Measurements from ENCODE around the gene ACAT1. TPM values are rescaled to one million over a fixed set of nuclear protein-coding genes. Genes with fewer than 3 reads are reported as not detected.

Gene ACAT1
- total and polyA plus RNA-seq, 2 of the 4 experiments (the other 2 are of a cell fraction): 57.7 to 59.9 TPM

GRCh38 chr11:108093128-108093904 lies 28.1 kb upstream of the ACAT1 start:
- no peak overlapping the region for H3K23ac ChIP-seq (ENCODE audit: low read depth, low read length)
- ChIA-PET POLR2A (ENCODE audit: unreplicated experiment) (no interaction called here), CTCF (interaction anchor here (0.7 to 2.3 kb wide), 3 partner anchors 31 to 93 kb away, joined by 3 to 9 read pairs (median 5); partner anchors contain the start of gene CUL5)
- no peak overlapping the region for H3K9ac ChIP-seq (ENCODE audit: low read depth, low read length)
- H3K27ac ChIP-seq (ENCODE audit: insufficient read depth, low read length): peak overlapping the region; percentile 65
- intact Hi-C loops (cut with micrococcal nuclease): loop anchor here (5.0 kb wide), 1 partner anchor 81 kb away; no protein-coding TSS in a partner anchor
- peak overlapping the region; percentile 89 for H2BK5ac ChIP-seq (ENCODE audit: low read depth, low read length, poor library complexity, severe bottlenecking)
- H2BK15ac ChIP-seq (ENCODE audit: low read depth, low read length): no peak overlapping the region
- H3K27me3 ChIP-seq (ENCODE audit: control insufficient read depth, insufficient read depth, low read length): no peaks in the 10 kb centered on the region
- in situ Hi-C loops (cut with MboI; ENCODE audit: low sequenced_read_pairs): no loop called here
- H2AK5ac ChIP-seq (ENCODE audit: low read depth, low read length): no peak overlapping the region
- H3K36me3 ChIP-seq (ENCODE audit: control insufficient read depth, insufficient read depth, low read length): peaks cover 20% of the 10 kb centered on the region
- H3K14ac ChIP-seq (replicated peaks; ENCODE audit: low read depth, low read length): 0 out of 2 replicates have a peak overlapping the region, but pooled peaks have one; percentile 37
- DNase-seq (peak; percentile 78), ATAC-seq (ENCODE audit: low read depth) (peak; percentile 90)
- no TSS peak for BruUV-seq (replicated peaks)
- peaks cover 6 to 16% of the 10 kb centered on the region in 2 experiments; a peak in 3 of 4 replicates for H3K79me1 ChIP-seq (ENCODE audit: low read depth in 1 of 2, low read length in 2 of 2)
- H4K5ac ChIP-seq (ENCODE audit: low read depth, low read length): no peak overlapping the region
- no peak overlapping the region for H3K56ac ChIP-seq (ENCODE audit: extremely low read depth, insufficient read depth, low read length)
- peak overlapping the region; percentile 38; the same call in 1 of the 2 replicates for H3K18ac ChIP-seq (ENCODE audit: low read depth, low read length)
- no peak overlapping the region for H2AFZ ChIP-seq (replicated peaks; ENCODE audit: low read length, poor library complexity)
- peak overlapping the region; percentile 75; the same call in 1 of the 2 replicates for H3K4ac ChIP-seq (ENCODE audit: low read depth, low read length)
- no CpG with 5 or more reads among the region's 4 CpGs for WGBS, 2 experiments (ENCODE audit: extremely low coverage in 2 of 2, insufficient read length in 1 of 2)
- no peak overlapping the region for H3K4me3 ChIP-seq (ENCODE audit: insufficient read depth, low read depth, low read length)
- H4K20me1 ChIP-seq (ENCODE audit: insufficient read depth, low read length): no peaks in the 10 kb centered on the region
- H2AK9ac ChIP-seq (replicated peaks; ENCODE audit: low read depth, low read length, poor library complexity): no peak overlapping the region
- H4K8ac ChIP-seq (ENCODE audit: low read depth in 2 of 2, low read length in 2 of 2): no peak overlapping the region; a peak in 1 of 4 replicates
- peak overlapping the region; percentile 58; the same call in 1 of the 2 replicates for H3K4me2 ChIP-seq (ENCODE audit: low read depth, low read length)
- dilution Hi-C loops (cut with HindIII; ENCODE audit: low sequenced_read_pairs, unreplicated experiment): no loop called here
- H3K9me3 ChIP-seq (ENCODE audit: control insufficient read depth, insufficient read depth, low read length): no peaks in the 10 kb centered on the region
- TF ChIP-seq CEBPB (IDR thresholded peaks at IDR 0.05; ENCODE audit: low read depth, low read length): peak; percentile 53; the same call in 1 of the 2 replicates
- no peak for TF ChIP-seq CHD1 (IDR thresholded peaks at IDR 0.05; ENCODE audit: low read depth, low read length)
- peak; percentile 63; the same call in 1 of the 2 replicates for TF ChIP-seq FOS (IDR thresholded peaks at IDR 0.05; ENCODE audit: low read depth, low read length)
- peaks cover 4% of the 10 kb centered on the region; the same call in 1 of the 2 replicates for H3K4me1 ChIP-seq (ENCODE audit: control insufficient read depth, insufficient read depth, low read length)
- H4K91ac ChIP-seq (ENCODE audit: insufficient read depth, low read depth, low read length): no peak overlapping the region
- H2BK120ac ChIP-seq (ENCODE audit: low read depth, low read length): peak overlapping the region; percentile 83
- H2BK20ac ChIP-seq (ENCODE audit: low read depth, low read length): peak overlapping the region; percentile 45
- H3K9me1 ChIP-seq (ENCODE audit: insufficient read depth, low read length): peaks cover 3% of the 10 kb centered on the region; the same call in 1 of the 2 replicates

Measured in IMR-90 (cell line).